Measurements from ENCODE around the gene BGN. TPM values are rescaled to one million over a fixed set of nuclear protein-coding genes. Genes with fewer than 3 reads are reported as not detected.

Gene BGN
- total RNA-seq, 1 experiment from 2014 or later: 0.33 TPM

- H3F3A ChIP-seq (ENCODE audit: insufficient read depth, low read depth): no peaks in the 10 kb centered on the region
- H3K4me2 ChIP-seq: no peak overlapping the region
- H3K4me3 ChIP-seq: no peak overlapping the region
- peaks cover 74% of the 10 kb centered on the region for H3K27me3 ChIP-seq (ENCODE audit: insufficient read depth, low read depth)
- no peak for DNase-seq
- no TSS peak for BruUV-seq (replicated peaks)
- intact Hi-C loops (cut with micrococcal nuclease; ENCODE audit: unreplicated experiment): loop anchor here (5.0 kb wide), 1 partner anchor 391 kb away; no protein-coding TSS in a partner anchor
- H4K20me1 ChIP-seq (ENCODE audit: insufficient read depth): no peaks in the 10 kb centered on the region
- no peaks in the 10 kb centered on the region for H3K79me2 ChIP-seq (ENCODE audit: low read depth)
- no peaks in the 10 kb centered on the region for H3K9me3 ChIP-seq (ENCODE audit: insufficient read depth, low read depth)
- ChIA-PET POLR2A (ENCODE audit: unreplicated experiment) (no interaction called here), CTCF (interaction anchor here (0.5 kb wide), 1 partner anchor 15 kb away, joined by 4 read pairs; no protein-coding TSS in a partner anchor)
- H2AFZ ChIP-seq: no peak overlapping the region
- H3K36me3 ChIP-seq (ENCODE audit: low read depth): no peaks in the 10 kb centered on the region
- TF ChIP-seq CTCF (conservative IDR thresholded peaks at IDR 0.05): no peak
- H3K9me2 ChIP-seq (ENCODE audit: insufficient read depth): no peaks in the 10 kb centered on the region
- no peak overlapping the region for H3K27ac ChIP-seq
- no peaks in the 10 kb centered on the region for H3K4me1 ChIP-seq (replicated peaks; ENCODE audit: insufficient read depth)
These were observed 62.0 kb downstream of the BGN start for GRCh38 chrX:153556767-153557166.

GRCh38 chrX:153557618-153558355, 63.0 kb downstream of the BGN start:
- TF ChIP-seq EZH2 (IDR thresholded peaks at IDR 0.05; ENCODE audit: low read depth): no peak
- no peak for TF ChIP-seq CTCF (conservative IDR thresholded peaks at IDR 0.05)
- no peak for DNase-seq
- H3K36me3 ChIP-seq (ENCODE audit: low read depth): no peaks in the 10 kb centered on the region
- intact Hi-C loops (cut with micrococcal nuclease; ENCODE audit: unreplicated experiment): loop anchor here (5.0 kb wide), 1 partner anchor 390 kb away; no protein-coding TSS in a partner anchor
- H3K4me3 ChIP-seq: no peak overlapping the region
- no peaks in the 10 kb centered on the region for H3K9me2 ChIP-seq (ENCODE audit: insufficient read depth)
- CTCF ChIA-PET: no interaction called here
- no peak overlapping the region for H2AFZ ChIP-seq
- POLR2A ChIA-PET (ENCODE audit: unreplicated experiment): no interaction called here
- H3K4me2 ChIP-seq: no peak overlapping the region
- BruUV-seq (replicated peaks): no TSS peak
- peaks cover 72% of the 10 kb centered on the region for H3K27me3 ChIP-seq (ENCODE audit: insufficient read depth, low read depth)
- H4K20me1 ChIP-seq (ENCODE audit: insufficient read depth): no peaks in the 10 kb centered on the region
- H3K9me3 ChIP-seq (ENCODE audit: insufficient read depth, low read depth): no peaks in the 10 kb centered on the region
- no peaks in the 10 kb centered on the region for H3K4me1 ChIP-seq (replicated peaks; ENCODE audit: insufficient read depth)
- H3K79me2 ChIP-seq (ENCODE audit: low read depth): no peaks in the 10 kb centered on the region
- H3K27ac ChIP-seq: no peak overlapping the region
- H3F3A ChIP-seq (ENCODE audit: insufficient read depth, low read depth): no peaks in the 10 kb centered on the region

Other genes with a start within 250 kb of the BGN start
- gene PNMA6F, start 173.2 kb upstream of the BGN start, total RNA-seq (2021): not detected in 2 replicates
- gene ZNF275, start 160.8 kb upstream of the BGN start, total RNA-seq (2021): 6.5 and 7.1 TPM in 2 replicates
- gene PNMA6E, start 93.6 kb upstream of the BGN start, total RNA-seq (2021): not detected in 2 replicates
- not detected in 2 replicates for gene ZFP92, start 83.5 kb upstream of the BGN start, total RNA-seq (2021)
- gene TREX2, start 48.9 kb upstream of the BGN start, total RNA-seq (2021): 2.0 and 2.3 TPM in 2 replicates
- 29.3 and 33.4 TPM in 2 replicates for gene HAUS7, start 24.4 kb upstream of the BGN start, total RNA-seq (2021)
- gene ATP2B3, start 22.7 kb downstream of the BGN start, total RNA-seq (2021): not detected in 2 replicates
- 33.9 and 35.9 TPM in 2 replicates for gene CCNQ, start 104.2 kb downstream of the BGN start, total RNA-seq (2021)
- 1.3 and 1.8 TPM in 2 replicates for gene DUSP9, start 152.2 kb downstream of the BGN start, total RNA-seq (2021)
- gene PNCK, start 178.8 kb downstream of the BGN start, total RNA-seq (2021): 1.0 and 4.4 TPM in 2 replicates
- gene SLC6A8, start 192.9 kb downstream of the BGN start, total RNA-seq (2021): 37.6 and 40.5 TPM in 2 replicates
- gene BCAP31, start 229.4 kb downstream of the BGN start, total RNA-seq (2021): 522 and 541 TPM in 2 replicates
- 40.0 and 44.9 TPM in 2 replicates for gene ABCD1, start 229.9 kb downstream of the BGN start, total RNA-seq (2021)